Measurements from ENCODE around the gene SLC30A5.
"Not testable (repeated sequence)": the region's sequence is repeated elsewhere in the genome, so short reads cannot be mapped to it uniquely, and the experiment has no call there.

Gene SLC30A5

DNA sequence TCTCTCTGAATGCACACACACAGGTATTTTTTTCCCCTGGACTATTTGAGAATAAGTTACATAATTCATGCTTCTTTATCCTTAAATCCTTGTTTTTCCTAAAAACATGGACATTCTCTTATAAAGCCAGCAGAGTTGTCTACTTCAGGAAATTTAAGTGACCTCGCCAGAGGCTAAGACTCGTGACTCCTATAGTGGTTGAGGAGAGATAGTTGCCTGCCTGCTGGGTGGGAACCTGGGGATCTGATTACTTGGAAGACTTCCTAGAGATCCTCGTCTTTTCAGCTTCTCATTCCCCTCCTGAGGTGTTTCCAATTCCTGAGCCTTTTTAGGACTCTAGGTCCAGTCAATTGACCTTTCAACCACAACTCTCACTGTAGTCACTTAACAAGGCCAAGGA lies 5.5 kb downstream of the SLC30A5 start:
- Histone ChIP-seq H3K36me3 (ENCODE audit: control insufficient read depth in 1 of 2, insufficient read depth in 2 of 2, low read depth in 1 of 2, low read length in 2 of 2) (peaks cover 12 to 36% of the 10 kb centered on the region in 2 experiments), H4K8ac (ENCODE audit: low read length) (no peak overlapping the region), H3K18ac (ENCODE audit: low read depth in 1 of 2, low read length in 2 of 2) (no peak overlapping the region), H2BK5ac (ENCODE audit: low read depth, low read length, poor library complexity, severe bottlenecking) (no peak overlapping the region), H3K4ac (ENCODE audit: low read depth in 1 of 2, low read length in 2 of 2) (no peak overlapping the region), H2BK15ac (ENCODE audit: low read depth, poor library complexity, severe bottlenecking) (no peak overlapping the region), H4K91ac (ENCODE audit: low read length) (no peak overlapping the region), H3K27ac (ENCODE audit: low read length, poor library complexity, severe bottlenecking) (no peak overlapping the region), H3K27me3 (ENCODE audit: control insufficient read depth in 1 of 2, insufficient read depth in 1 of 2, low read length in 2 of 2) (no peaks in the 10 kb centered on the region), H2AK5ac (ENCODE audit: low read length, severe bottlenecking) (peak overlapping the region; percentile 67), H3K4me3 (ENCODE audit: insufficient read depth in 1 of 2, low read depth in 1 of 2, low read length in 2 of 2) (no peak overlapping the region), H3K23ac (ENCODE audit: low read length in 2 of 2) (no peak overlapping the region), H3K9me3 (ENCODE audit: control insufficient read depth, low read length) (no peaks in the 10 kb centered on the region), H3K79me1 (replicated peaks; ENCODE audit: low read length, poor library complexity, severe bottlenecking) (peaks cover 13% of the 10 kb centered on the region), H3K4me1 (ENCODE audit: control insufficient read depth, insufficient read depth, low read depth, low read length) (peaks cover 6% of the 10 kb centered on the region), H2BK120ac (ENCODE audit: low read depth, low read length) (no peak overlapping the region), H3K9ac (ENCODE audit: low read length) (no peak overlapping the region), H3K4me2 (ENCODE audit: low read length, poor library complexity, severe bottlenecking) (no peak overlapping the region), H3K14ac (ENCODE audit: low read length in 2 of 2) (no peak overlapping the region), H2BK12ac (ENCODE audit: low read length in 2 of 2) (no peak overlapping the region), H2AFZ (ENCODE audit: low read depth, low read length) (no peak overlapping the region)
- no peak for DNase-seq
- 91% methylated on average over 3 of the region's 3 CpGs for WGBS

DNA sequence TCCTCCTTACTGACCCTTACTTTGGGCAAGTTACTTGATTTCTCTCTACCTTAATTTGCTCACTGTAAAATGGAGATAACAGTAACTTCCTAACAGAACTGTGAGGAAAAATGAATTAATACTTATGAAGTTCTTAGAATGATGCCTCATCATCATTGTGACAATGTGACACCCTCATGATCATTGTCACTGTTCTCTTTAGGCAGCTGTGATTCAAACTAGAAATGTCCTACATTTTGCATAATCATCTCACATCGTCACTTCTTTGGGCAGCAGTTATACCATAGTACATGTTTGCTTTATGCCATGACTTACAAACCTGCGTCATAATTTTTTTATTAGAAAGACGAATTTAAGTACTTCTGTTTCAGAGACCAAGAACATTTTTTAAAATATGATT lies 9.7 kb downstream of the SLC30A5 start:
- no peak overlapping the region for H2BK15ac ChIP-seq (ENCODE audit: low read depth, poor library complexity, severe bottlenecking)
- H3K4ac ChIP-seq (ENCODE audit: low read depth in 1 of 2, low read length in 2 of 2), result no peak overlapping the region
- no peak overlapping the region for H2AK5ac ChIP-seq (ENCODE audit: low read length, severe bottlenecking)
- H2AFZ ChIP-seq (ENCODE audit: low read depth, low read length), result no peak overlapping the region
- no peak overlapping the region for H3K9ac ChIP-seq (ENCODE audit: low read length)
- H3K79me1 ChIP-seq (replicated peaks; ENCODE audit: low read length, poor library complexity, severe bottlenecking), result peaks cover 12% of the 10 kb centered on the region
- H2BK12ac ChIP-seq (ENCODE audit: low read length in 2 of 2), result no peak overlapping the region
- H3K27ac ChIP-seq (ENCODE audit: low read length, poor library complexity, severe bottlenecking), result no peak overlapping the region
- no peak overlapping the region for H3K23ac ChIP-seq (ENCODE audit: low read length in 2 of 2)
- H2BK5ac ChIP-seq (ENCODE audit: low read depth, low read length, poor library complexity, severe bottlenecking), result no peak overlapping the region
- H3K4me2 ChIP-seq (ENCODE audit: low read length, poor library complexity, severe bottlenecking), result no peak overlapping the region
- H3K36me3 ChIP-seq (ENCODE audit: control insufficient read depth in 1 of 2, insufficient read depth in 2 of 2, low read depth in 1 of 2, low read length in 2 of 2), result peaks cover 23 to 55% of the 10 kb centered on the region in 2 experiments
- DNase-seq, result no peak
- no peak overlapping the region for H4K91ac ChIP-seq (ENCODE audit: low read length)
- H3K9me3 ChIP-seq (ENCODE audit: control insufficient read depth, low read length), result no peaks in the 10 kb centered on the region
- H3K4me3 ChIP-seq (ENCODE audit: insufficient read depth in 1 of 2, low read depth in 1 of 2, low read length in 2 of 2), result no peak overlapping the region
- no peak overlapping the region for H3K18ac ChIP-seq (ENCODE audit: low read depth in 1 of 2, low read length in 2 of 2)
- peaks cover 3% of the 10 kb centered on the region for H3K4me1 ChIP-seq (ENCODE audit: control insufficient read depth, insufficient read depth, low read depth, low read length)
- H2BK120ac ChIP-seq (ENCODE audit: low read depth, low read length), result no peak overlapping the region
- H3K14ac ChIP-seq (ENCODE audit: low read length in 2 of 2), result no peak overlapping the region
- WGBS, result 80% methylated on average over 1 of the region's 3 CpGs
- no peaks in the 10 kb centered on the region for H3K27me3 ChIP-seq (ENCODE audit: control insufficient read depth in 1 of 2, insufficient read depth in 1 of 2, low read length in 2 of 2)
- no peak overlapping the region for H4K8ac ChIP-seq (ENCODE audit: low read length)

DNA sequence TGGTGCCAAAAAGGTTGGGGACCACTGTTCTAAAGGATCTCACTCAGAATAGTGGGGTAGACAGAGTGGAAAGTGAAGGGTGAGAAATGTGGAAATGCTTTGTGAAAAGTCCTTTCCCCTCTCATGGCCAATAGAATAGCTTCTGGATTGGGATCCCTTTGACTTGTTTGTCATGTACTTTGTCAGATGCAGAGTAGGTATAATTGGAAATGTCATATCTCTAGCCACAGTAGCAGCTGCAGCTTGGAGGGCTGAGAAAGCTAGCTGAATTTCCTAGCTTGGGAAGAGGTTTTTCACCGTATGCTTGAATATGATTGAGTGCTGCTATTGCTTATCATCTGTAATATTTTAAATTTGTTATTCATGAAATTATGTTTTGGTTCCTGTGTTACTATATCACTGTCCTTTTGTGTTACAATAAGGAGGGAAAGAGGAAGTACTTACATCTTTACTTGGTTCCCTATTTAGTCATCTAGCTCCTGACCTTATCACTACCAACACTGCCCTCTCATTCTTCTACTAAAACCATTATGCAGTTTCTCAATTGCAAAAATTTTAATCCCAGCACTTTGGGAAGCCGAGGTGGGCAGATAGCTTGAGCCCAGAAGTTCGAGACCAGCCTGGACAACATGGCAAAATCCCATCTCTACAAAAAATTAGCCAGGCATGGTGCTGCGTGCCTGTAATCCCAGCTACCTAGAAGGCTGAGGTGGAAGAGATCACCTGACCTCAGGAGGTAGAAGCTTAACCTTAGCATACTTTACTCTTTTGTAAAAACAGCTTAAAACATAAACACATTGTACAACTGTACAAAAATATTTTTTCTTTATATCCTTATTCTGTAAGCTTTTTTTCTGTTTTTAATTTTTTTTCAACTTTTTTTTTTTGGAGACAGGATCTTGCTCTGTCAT lies 12.4 kb downstream of the SLC30A5 start:
- no peak overlapping the region for H2BK15ac ChIP-seq (ENCODE audit: low read depth, poor library complexity, severe bottlenecking)
- no peaks in the 10 kb centered on the region for H3K4me1 ChIP-seq (ENCODE audit: control insufficient read depth, insufficient read depth, low read depth, low read length)
- no peak overlapping the region for H2AK5ac ChIP-seq (ENCODE audit: low read length, severe bottlenecking)
- H3K14ac ChIP-seq (ENCODE audit: low read length in 2 of 2), result no peak overlapping the region
- H4K8ac ChIP-seq (ENCODE audit: low read length), result no peak overlapping the region
- H3K27ac ChIP-seq (ENCODE audit: low read length, poor library complexity, severe bottlenecking), result no peak overlapping the region
- no peaks in the 10 kb centered on the region for H3K9me3 ChIP-seq (ENCODE audit: control insufficient read depth, low read length)
- H3K27me3 ChIP-seq (ENCODE audit: control insufficient read depth in 1 of 2, insufficient read depth in 1 of 2, low read length in 2 of 2), result no peaks in the 10 kb centered on the region
- peaks cover 12% of the 10 kb centered on the region for H3K79me1 ChIP-seq (replicated peaks; ENCODE audit: low read length, poor library complexity, severe bottlenecking)
- WGBS, result 96% methylated on average over 4 of the region's 4 CpGs
- H3K4ac ChIP-seq (ENCODE audit: low read depth in 1 of 2, low read length in 2 of 2), result no peak overlapping the region
- no peak overlapping the region for H2BK120ac ChIP-seq (ENCODE audit: low read depth, low read length)
- H2BK12ac ChIP-seq (ENCODE audit: low read length in 2 of 2), result no peak overlapping the region
- no peak overlapping the region for H3K4me3 ChIP-seq (ENCODE audit: insufficient read depth in 1 of 2, low read depth in 1 of 2, low read length in 2 of 2)
- H3K18ac ChIP-seq (ENCODE audit: low read depth in 1 of 2, low read length in 2 of 2), result no peak overlapping the region
- H3K36me3 ChIP-seq (ENCODE audit: control insufficient read depth in 1 of 2, insufficient read depth in 2 of 2, low read depth in 1 of 2, low read length in 2 of 2), result peaks cover 20 to 77% of the 10 kb centered on the region in 2 experiments
- H2AFZ ChIP-seq (ENCODE audit: low read depth, low read length), result no peak overlapping the region
- H4K91ac ChIP-seq (ENCODE audit: low read length), result no peak overlapping the region
- no peak overlapping the region for H2BK5ac ChIP-seq (ENCODE audit: low read depth, low read length, poor library complexity, severe bottlenecking)
- no peak overlapping the region for H3K23ac ChIP-seq (ENCODE audit: low read length in 2 of 2)
- no peak overlapping the region for H3K9ac ChIP-seq (ENCODE audit: low read length)
- DNase-seq, result no peak
- no peak overlapping the region for H3K4me2 ChIP-seq (ENCODE audit: low read length, poor library complexity, severe bottlenecking)

DNA sequence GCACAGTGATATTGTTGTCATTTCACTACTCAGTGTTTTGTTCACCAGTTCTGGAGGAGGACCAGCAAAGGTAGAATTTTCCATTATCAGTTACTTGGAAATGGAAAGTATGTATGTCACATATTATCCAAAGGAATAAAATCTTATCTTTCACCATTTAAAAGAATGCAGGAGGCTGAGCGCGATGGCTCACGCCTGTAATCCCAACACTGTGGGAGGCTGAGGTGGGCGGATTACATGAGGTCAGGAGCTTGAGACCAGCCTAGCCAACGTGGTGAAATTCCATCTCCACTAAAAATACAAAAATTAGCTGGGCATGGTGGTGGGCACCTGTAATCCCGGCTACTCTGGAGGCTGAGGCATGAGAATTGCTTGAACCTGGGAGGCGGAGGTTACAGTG lies 14.6 kb downstream of the SLC30A5 start:
- H3K4ac ChIP-seq (ENCODE audit: low read depth in 1 of 2, low read length in 2 of 2); H2BK12ac ChIP-seq (ENCODE audit: low read length in 2 of 2); H3K18ac ChIP-seq (ENCODE audit: low read depth in 1 of 2, low read length in 2 of 2): not testable (repeated sequence)

More for the DNA sequence above, 14.6 kb downstream of the SLC30A5 start:
- not testable (repeated sequence) for H3K4me2 ChIP-seq (ENCODE audit: low read length, poor library complexity, severe bottlenecking); H3K23ac ChIP-seq (ENCODE audit: low read length in 2 of 2); H2AFZ ChIP-seq (ENCODE audit: low read depth, low read length); DNase-seq; H4K8ac ChIP-seq (ENCODE audit: low read length); H2AK5ac ChIP-seq (ENCODE audit: low read length, severe bottlenecking); H4K91ac ChIP-seq (ENCODE audit: low read length); H3K4me3 ChIP-seq (ENCODE audit: insufficient read depth in 1 of 2, low read depth in 1 of 2, low read length in 2 of 2); H3K27ac ChIP-seq (ENCODE audit: low read length, poor library complexity, severe bottlenecking); H2BK120ac ChIP-seq (ENCODE audit: low read depth, low read length); H3K27me3 ChIP-seq (ENCODE audit: control insufficient read depth in 1 of 2, insufficient read depth in 1 of 2, low read length in 2 of 2); H3K9ac ChIP-seq (ENCODE audit: low read length); H2BK5ac ChIP-seq (ENCODE audit: low read depth, low read length, poor library complexity, severe bottlenecking); H2BK15ac ChIP-seq (ENCODE audit: low read depth, poor library complexity, severe bottlenecking); H3K9me3 ChIP-seq (ENCODE audit: control insufficient read depth, low read length); H3K4me1 ChIP-seq (ENCODE audit: control insufficient read depth, insufficient read depth, low read depth, low read length); H3K14ac ChIP-seq (ENCODE audit: low read length in 2 of 2)
- Histone ChIP-seq H3K36me3 (ENCODE audit: control insufficient read depth in 1 of 2, insufficient read depth in 2 of 2, low read depth in 1 of 2, low read length in 2 of 2) (peaks cover 18 to 91% of the 10 kb centered on the region in 2 experiments), H3K79me1 (replicated peaks; ENCODE audit: low read length, poor library complexity, severe bottlenecking) (peaks cover 12% of the 10 kb centered on the region)
- WGBS, result 100% methylated on average over 4 of the region's 7 CpGs
